SHP77 (cell line): ENCODE data around the gene CLN5.

Experiments
- DNase-seq, 2 experiments: peaks; one replicate each; lab custom pipeline; 2025; lab: John Stamatoyannopoulos, UW

CLN5 gene

DNA sequence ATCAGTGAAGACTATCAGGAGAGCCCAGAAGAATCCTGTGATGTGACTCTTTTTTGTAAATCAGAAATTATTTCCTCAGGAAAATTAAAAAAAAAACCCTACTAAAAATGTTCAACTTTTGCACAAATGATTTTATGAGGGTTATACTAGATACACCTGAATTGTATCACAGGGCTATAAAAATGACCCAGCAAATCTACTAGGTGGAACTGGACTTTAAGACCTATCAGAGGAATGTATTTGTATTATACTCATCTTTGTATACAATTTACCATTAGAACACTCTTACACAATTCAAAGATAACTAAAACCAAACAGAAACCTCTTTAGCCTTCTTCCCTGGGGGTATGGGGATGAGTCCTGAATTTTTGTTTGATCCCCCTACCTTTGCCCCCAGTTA lies 27.9 kb downstream of the CLN5 start:
- DNase-seq = no peak

DNA sequence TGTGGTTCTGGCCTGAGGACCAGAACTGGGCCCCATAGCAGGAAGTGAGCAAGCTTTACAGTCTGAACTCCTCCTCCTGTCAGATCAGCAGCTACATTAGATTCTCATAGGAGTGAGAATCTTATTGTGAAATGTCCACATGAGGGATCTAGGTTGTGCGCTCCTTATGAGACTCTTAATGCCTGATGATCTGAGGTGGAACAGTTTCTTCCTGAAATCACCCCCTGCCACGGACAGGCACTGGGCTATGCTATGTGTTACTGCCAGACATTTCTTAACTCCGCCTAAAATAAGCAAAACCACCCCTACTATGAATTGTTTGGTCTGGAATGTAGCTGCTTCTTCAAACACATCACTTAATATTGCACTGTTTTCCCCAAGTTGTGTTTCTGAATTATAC lies 30.5 kb downstream of the CLN5 start:
- DNase-seq = no peak

DNA sequence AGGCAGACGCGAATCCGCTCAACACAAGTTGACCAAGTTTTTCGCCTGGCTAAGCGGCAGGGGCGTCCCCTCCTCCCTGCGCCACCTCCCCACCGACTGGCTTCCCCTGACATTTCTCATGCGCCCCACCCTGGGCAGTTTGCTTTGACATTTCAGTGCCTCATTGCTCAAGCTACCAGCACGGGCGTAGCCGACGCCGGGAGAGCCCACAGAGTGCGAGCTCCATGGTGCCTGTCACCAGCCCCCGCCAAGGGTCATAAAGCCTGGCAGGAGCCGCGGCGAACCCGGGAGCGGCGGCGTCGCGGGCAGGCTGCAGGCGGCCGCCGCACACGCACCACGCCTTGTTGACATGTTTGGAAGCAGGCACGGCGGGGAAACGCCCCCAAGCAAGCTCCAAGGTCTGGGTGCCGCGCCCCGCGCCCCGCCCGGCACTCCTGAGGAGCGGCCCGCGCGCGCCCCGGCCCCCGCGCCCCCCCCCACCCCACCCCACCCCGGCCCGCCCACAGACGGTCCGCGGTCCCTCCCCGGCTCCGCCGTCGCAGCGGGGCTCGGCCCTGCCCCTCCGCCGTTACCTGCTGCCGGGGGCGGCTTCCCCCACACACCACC lies 34.5 kb downstream of the CLN5 start:
- DNase-seq = peak; percentile 25 to 65

DNA sequence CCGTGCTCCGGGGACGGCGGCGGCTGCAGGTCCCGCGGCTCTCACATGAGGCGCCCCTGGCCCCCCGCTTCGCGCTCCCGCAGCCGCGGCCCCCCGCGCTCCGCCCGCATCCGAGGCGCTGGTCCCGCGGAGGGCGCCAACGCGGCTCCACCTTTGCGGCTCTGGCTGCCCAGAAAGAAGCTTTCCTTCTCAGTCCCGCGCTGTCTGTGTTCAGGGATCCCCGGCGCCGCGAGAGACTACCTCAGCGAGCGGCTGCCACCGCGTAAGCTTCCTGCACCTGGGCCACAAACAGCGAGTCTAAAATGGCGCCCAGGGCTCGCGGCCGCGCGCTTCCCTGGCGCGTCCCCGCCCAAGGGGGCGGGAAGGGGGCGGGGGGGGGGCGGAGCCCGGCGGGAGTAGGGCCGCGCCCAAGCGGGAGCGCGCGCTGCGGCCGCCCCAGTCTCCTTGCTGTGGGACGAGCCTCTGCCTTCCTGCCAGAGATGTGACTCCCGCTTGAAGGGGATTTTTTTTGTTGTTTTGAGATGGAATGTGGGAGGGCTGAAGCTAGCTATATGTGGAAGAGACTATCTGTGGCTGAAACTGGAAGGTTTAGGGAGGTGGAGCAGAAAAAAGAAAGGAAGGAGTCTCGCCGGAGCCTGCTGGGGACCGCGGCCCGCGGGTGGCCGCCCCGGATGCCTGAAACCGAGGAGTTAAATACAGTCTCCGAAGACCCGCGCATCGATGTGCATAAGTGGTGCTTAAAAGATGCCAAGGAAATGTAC lies 35.2 kb downstream of the CLN5 start, which contains the start of gene FBXL3:
TSS of gene FBXL3 (minus strand) at position 299 of the 761 bp plus-strand sequence. CDS start 5,299 bp downstream, outside the sequence.
- peak; percentile 62 to 67 for DNase-seq

DNA sequence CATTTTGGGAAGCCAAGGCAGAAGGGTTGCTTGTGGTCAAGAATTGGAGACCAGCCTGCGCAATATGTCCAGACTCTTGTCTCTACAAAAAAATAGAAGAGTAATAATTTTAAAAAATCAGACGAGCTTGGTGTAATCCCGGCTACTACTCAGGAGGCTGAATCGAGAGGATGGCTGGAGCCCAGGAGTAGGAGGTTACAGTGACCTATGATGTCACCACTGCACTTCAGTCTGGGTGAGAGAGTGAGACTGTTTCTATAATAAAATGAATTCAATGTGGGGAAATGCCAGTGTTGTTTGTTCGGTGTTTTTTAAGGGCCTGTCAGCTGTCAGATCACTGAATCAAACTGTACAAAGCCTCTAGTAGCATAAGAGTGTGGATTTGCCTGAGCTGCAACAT lies 36.3 kb downstream of the CLN5 start:
- peak; percentile 66 to 77 for DNase-seq

DNA sequence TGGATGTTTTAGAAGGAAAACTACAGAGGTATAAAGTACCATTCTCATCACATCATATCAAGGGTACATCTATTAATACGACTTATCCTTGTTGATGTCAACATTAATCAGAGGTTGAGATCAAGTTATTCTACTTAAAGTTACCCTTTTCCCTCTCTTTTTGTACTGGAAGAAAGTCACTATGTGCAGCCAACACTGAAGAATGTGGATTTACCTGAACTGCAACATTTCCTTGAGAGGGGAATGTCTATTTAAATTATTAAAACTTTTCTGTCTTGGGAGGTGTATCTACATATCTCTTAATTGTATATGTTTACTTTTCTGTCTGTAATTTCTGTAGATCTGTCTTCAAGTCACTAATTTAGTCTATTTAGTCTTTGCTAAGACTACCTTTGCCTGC lies 37.6 kb downstream of the CLN5 start:
- no peak for DNase-seq

DNA sequence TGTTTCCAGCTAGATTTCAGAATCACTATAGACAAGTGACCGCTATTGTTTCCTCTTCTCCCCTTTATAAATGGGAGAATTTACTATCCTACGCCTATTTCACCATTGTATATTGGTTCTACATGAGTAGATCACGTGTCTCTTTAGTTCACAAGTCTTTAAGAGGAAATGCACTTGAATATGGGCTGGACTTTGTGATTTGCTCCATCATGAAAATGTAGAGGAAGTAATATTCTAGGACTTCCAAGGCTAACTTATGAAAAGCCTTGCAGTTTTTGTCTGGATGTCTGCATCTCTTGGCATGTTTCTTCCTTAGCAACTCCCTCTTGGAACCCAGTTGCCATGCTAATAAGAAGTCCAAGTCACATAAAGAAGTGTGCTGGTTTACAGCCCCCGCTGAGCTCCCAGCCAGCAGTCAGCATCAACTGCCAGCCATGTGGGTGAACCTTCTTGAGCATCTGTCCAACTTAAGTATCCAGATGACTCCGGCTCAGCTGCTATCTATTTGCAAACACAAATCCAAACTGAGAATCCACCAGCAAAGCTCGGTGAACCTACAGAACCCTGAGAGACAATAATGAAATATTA lies 39.9 kb downstream of the CLN5 start:
- DNase-seq = no peak

DNA sequence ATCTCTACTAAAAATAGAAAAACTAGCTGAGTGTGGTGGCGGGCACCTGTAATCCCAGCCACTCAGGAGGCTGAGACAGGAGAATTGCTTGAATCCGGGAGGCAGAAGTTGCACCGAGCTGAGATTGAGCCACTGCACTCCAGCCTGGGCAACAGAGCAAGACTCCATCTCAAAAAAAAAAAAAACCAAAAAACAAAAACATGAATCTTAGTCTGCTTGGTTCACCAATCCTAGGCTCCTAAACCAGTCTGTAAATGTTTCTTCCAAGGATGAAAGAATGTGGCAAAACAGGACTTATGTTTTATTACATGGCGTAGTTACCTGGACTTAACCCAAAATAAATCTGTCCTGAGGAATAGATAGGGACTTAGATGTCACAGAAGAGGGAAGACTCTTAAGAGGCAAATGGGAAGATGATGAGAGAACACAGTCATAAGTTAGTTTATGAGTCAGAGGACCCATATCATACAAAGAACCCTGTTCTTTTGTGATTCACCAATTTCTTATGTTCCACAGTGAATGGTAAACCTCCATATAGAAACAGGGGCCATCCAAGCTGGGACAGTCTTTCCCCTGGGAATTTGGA lies 41.9 kb downstream of the CLN5 start:
- no peak for DNase-seq

DNA sequence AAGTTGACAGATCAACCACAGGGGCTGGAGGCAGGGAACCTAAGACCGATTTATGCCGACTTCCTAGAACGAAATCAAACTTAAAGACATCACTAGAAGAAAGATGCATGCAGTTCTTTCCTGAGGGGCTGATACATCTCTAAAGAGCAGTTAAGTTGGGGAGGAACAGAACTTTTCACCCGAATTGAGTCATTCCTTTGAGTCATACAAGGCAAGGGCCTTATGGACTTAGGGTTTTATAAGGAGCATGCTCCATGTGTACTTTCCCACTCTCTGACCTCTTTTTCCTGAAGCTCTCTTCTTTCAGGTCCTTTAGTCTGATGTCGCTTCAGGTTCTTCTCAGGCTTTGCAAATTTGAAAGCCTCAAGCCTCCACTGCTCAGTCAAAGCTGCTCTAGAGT lies 43.0 kb downstream of the CLN5 start:
- no peak for DNase-seq

DNA sequence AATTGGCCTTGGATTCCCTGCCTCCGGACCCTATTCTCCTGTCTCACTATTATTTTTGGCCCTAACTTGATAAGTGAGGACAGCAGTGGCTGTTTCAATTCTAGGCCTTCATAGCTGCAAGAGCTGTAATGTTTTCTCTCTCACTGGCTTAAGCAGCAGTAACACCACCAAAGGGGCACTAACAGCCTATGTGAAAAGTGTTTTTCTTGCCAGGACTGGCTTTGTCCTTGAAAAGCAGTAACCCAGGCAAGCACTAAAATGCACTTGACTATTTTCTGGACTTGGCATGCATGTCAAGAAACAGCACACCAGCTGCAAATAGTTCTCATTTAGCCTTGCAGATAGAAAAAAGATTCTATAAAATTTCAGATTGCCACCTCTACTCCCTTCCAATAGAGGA lies 44.4 kb downstream of the CLN5 start:
- no peak for DNase-seq

DNA sequence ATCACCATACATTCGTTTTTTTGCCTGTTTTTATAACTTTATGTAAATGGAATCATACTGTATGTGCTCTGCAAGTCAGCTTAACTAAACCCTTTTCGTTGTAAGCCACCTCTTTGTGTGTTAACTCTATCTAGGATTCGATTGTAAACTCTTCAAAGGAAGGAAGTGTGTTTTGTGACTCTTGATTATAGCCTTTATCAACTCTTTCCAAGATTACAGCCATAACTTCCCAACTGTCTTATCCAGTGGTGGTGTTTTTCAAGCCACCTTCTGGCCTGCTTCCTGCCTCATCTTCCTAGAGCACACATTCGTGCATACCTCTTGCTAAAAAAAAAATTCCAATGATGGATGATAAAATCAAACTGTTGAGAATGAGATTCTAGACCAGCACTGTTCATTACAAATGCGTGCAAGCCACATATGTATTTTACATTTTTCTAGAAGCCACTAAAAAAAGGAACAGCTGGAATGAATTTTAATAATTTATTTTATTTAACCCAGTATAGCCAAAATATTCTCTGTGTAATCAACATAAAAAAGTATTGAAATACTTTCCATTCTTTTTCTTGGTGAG lies 47.1 kb downstream of the CLN5 start:
- DNase-seq = no peak

DNA sequence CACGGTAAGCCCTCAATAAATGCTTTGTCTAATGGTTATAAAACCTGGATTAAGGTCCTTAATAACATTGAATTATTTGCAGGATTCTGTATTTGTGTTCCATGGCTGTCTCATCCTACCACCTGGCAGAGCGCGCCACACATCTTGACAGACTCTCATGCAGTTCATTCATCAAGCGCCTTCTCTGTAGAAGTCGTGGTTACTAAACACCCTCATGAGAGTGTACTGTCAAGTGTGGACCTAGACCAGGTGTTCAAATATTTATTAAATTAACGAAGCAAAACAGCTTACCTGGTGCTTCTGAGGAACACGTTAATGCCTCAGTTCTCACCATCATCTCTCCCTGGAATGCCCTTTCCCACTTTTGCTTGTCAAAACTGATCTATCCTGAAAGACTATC lies 48.2 kb downstream of the CLN5 start:
- peak; percentile 8 to 40 for DNase-seq

DNA sequence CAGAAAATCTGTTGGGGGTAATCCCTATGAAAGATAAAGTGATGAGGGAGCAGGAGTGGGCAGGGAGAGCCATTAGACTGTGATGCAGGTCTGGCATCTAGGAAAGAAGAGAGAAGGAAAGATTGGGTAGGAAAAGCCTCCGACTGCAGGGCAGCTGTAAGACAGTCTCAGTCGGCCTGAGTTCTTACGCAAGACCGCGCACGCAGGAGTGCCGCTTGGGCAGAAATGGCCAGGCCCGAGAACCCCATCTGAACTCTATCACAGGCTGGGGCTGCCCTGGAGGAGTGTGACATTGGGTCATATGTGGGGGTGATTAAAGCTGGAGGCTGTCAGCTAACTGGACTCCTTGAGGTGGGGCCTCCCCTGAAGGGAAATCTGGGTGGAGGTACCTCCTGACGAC lies 49.0 kb downstream of the CLN5 start:
- DNase-seq = no peak

DNA sequence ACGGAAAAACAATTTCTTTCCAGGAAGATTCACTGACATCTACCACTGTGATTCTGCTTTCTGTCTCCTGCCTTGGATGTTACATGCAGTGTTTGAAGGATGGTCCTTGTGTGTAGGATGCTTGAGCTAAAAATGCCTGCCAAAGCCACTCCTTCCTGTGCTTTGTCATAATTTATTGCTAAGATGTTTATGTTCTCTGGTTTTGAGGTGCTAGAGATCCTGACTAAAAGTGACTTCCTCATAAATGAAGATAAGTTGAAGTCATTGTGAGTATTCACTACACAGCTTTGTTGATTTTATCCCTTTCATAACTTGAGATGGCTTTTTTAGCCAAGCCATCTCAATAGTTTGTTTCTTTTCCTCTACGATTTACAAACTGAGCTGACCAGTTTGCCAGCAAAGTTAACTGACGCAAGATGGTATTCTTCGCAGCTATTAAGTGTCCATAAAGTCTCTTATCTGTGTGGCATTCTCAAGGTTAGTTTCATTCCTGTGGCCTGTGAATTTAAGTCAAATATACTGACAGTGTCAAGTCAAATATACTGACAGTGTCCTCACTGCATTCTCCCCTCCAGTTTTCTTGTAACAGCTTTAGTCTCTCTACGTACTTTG lies 50.8 kb downstream of the CLN5 start:
- no peak for DNase-seq

DNA sequence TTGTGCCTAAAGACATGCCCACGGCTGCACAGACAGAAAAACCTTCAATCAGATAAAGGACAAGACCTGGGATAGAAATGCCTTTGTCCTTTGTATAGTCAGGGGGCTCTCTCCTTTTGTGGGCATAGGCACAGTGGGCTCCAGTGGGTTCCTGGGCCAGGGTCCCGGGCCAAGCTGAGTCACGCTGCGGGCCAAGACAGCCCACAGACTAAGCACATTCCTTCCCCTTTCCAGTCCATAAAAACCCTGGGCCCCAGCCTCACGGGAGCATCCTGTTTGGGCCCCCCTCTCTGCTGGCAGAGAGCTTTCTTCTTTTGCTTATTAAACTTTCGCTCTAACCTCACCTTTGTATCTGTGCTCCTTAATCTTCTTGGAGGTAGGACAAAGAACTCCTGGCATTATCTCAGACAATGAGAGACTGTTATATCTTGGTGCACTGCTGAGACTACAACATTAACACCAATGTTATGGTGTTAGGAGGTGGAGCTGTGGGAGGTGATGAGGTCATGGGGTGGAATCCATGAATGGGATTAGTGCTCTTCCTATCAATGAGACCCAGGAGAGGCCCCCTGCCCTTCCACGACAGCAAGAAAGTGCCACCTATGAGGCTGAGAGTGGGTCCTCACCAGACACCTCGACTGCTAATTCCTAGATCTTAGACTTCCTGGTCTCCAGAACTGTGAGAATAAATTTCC lies 55.9 kb downstream of the CLN5 start:
- no peak for DNase-seq

DNA sequence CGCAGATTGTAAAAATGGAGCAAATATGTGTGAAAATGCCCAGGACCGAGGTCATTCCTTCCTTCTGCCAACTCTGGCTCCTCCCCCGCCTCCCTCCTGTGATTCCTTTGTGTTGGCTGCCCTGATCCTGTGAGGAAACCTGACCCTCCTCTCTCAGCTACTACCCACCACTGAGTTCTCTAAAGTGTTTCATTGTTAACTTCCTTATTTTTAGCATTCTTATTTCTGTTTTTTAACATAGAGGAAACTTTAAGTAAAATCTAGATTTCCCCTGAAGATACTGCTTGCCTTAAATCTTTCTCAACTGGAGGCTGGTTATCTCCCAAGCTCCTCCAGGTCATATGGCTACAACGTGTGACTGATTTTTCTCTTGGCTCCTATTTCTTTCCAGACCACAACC lies 56.8 kb downstream of the CLN5 start:
- DNase-seq = no peak

DNA sequence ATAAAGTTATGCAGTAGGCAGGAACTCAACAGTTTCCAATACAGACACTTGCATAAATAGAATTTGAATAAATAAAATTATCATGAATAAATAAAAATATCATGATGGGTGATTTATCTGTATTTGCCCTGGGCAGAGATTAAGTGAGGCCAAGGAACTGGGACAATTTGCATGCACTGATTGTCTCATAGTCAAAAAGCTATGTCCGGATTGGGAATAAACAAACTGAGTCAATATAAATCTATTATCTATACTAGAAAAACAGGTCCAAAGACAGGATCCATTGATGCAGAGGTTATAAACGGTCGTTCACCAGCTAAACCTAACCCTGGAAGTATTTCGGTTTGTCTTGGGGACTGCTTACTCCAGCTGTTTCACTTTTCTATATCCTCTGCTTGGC lies 61.3 kb downstream of the CLN5 start:
- DNase-seq = no peak
